D721Med (cell line): ENCODE data around the gene DTX1.

ENCODE experiments used
- DNase-seq: peaks from one replicate; pipeline ENCODE4 v3.0.0; 2011; ENCODE audit warnings: low spot score; ENCODE audit not compliant: insufficient read length
- FAIRE-seq: peaks from 2 replicates; lab custom pipeline; 2011; peaks lifted over from hg19 to GRCh38; lab: Jason Lieb, UNC
- TF ChIP-seq, protein P1 (sequence below): IDR thresholded peaks from 2 replicates; pipeline ENCODE4 v1.5.1; 2012; ENCODE audit warnings: mild to moderate bottlenecking, control low read depth; ENCODE audit not compliant: insufficient read depth; ENCODE audit errors: missing control alignments

DTX1 gene

GRCh38 chr12:113088971-113089756 is 32.6 kb downstream of the DTX1 start:
- TF ChIP-seq, protein P1, sequence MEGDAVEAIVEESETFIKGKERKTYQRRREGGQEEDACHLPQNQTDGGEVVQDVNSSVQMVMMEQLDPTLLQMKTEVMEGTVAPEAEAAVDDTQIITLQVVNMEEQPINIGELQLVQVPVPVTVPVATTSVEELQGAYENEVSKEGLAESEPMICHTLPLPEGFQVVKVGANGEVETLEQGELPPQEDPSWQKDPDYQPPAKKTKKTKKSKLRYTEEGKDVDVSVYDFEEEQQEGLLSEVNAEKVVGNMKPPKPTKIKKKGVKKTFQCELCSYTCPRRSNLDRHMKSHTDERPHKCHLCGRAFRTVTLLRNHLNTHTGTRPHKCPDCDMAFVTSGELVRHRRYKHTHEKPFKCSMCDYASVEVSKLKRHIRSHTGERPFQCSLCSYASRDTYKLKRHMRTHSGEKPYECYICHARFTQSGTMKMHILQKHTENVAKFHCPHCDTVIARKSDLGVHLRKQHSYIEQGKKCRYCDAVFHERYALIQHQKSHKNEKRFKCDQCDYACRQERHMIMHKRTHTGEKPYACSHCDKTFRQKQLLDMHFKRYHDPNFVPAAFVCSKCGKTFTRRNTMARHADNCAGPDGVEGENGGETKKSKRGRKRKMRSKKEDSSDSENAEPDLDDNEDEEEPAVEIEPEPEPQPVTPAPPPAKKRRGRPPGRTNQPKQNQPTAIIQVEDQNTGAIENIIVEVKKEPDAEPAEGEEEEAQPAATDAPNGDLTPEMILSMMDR: no peak
- no peak for DNase-seq
- FAIRE-seq: no peak

DNA sequence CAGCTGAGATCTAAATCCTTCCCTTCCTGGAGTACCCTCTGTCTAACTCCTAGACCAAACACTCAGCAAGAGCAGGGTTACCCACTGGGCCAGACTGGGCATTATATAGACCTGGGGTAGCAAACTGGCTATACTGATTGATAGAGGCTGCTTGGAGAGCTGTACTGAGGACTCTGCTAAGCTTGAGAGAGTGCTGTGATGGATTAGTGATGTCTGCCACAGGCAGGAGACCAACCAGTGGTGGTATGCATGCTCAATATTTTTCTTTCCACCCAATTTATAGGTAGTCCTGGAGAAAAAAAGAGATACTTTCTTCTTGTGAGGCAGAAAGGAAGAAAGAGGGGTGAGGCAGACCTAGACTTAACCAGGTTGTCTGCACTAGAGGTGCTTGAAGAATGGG is 33.3 kb downstream of the DTX1 start:
- TF ChIP-seq, protein P1: no peak
- FAIRE-seq: no peak
- DNase-seq: no peak

GRCh38 chr12:113090740-113091139 is 34.2 kb downstream of the DTX1 start:
- TF ChIP-seq, protein P1: no peak
- FAIRE-seq (no peak), DNase-seq (no peak)

GRCh38 chr12:113091506-113091905 is 35.0 kb downstream of the DTX1 start:
- DNase-seq: no peak
- TF ChIP-seq, protein P1: no peak
- FAIRE-seq: no peak

DNA sequence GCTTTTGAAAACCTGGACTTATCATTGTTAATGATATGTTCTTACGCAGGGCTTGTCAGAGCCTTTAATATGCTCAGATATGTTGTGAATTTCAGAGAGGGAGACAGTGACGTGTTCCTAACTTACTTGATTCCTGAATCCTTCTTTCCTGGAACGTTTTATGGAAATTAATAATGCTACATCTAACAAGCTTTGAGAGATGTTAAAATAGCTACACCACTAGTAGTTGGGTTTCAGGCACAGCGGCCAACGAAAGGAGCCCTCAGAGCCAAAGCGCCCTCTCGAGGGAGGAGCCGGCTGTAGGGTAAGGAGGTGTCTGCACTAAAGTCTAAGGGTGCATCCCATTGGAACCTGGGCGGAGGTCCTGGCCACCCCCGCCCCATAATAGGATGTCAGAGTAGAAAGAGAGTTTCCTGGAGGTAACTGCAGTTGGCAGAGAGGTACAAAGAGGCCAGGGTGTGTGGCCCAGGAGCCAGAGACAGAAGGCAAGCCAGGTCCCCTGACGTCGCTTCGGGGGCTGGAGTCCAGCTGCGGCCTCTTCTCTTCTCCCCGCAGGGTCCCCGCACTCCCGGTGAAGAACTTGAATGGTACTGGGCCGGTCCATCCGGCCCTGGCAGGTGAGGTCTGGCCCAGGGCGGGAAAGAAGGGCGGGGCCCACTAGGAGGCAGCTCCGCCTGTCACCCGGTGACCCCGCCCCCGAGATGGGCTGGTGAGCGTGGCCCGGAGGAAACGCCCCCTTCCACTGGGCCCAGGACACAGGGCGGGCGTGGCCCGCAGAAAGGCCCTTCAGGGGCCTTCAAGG is 36.3 kb downstream of the DTX1 start:
- no peak for DNase-seq

DNA sequence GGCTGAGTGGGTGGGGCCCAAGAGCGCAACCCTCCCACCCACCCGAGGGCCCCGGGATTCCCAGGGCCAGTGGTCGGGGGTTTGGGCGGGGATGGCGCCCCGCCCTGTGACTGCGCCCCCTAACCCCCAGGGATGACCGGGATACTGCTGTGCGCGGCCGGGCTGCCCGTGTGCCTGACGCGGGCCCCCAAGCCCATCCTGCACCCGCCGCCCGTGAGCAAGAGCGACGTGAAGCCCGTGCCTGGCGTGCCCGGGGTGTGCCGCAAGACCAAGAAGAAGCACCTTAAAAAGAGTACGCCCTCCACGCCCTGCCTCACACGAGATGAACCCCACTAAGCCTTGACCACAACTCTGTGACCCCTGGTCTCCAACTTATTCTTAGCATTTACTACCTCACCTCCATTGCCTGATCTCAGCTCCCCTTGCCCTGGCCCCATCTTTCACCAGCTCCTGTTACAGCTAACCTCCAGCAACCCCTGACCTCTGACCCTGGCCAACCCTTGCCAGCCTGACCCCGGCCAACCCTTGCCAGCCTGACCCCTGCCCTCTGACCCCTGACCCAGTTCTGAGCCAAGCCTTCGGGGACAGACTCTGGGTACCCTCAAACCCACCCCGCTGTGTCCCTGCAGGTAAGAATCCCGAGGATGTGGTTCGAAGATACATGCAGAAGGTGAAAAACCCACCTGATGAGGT is 37.0 kb downstream of the DTX1 start:
- FAIRE-seq (no peak), DNase-seq (no peak)
- TF ChIP-seq, protein P1: no peak

More for the DNA sequence above, 36.3 kb downstream of the DTX1 start:
- no peak for FAIRE-seq
- TF ChIP-seq, protein P1: no peak
